K562 (cell line): ENCODE results near the gene BBLN. TPM values are rescaled to one million over a fixed set of nuclear protein-coding genes. Genes with fewer than 3 reads are reported as not detected.

Source experiments
- CBX3 ChIP-seq, 2 experiments: IDR thresholded peaks; 1 replicate in 1 of 2; 2 replicates in 1 of 2; pipeline ENCODE4 v1.6.1; 2012; ENCODE audit warnings: inconsistent platforms in 2 of 2, low read length in 2 of 2, borderline replicate concordance in 1 of 2, control low read depth in 1 of 2
- CREB3 ChIP-seq: fragments of 450-650 bp; conservative IDR thresholded peaks from 2 replicates; pipeline ENCODE4 v1.6.1; 2016; ENCODE audit warnings: missing genetic modification characterization, low read depth, mild to moderate bottlenecking, missing compliant biosample characterization, moderate library complexity
- EGR1 ChIP-seq: fragments of 450-650 bp; conservative IDR thresholded peaks from 2 replicates; pipeline ENCODE4 v1.6.1; 2017; ENCODE audit warnings: mild to moderate bottlenecking
- FOXA3 ChIP-seq, 2 experiments: fragments of 450-650 bp in 1 of 2; sonication (generic) in 1 of 2; formaldehyde crosslinking; IDR thresholded peaks in 1 of 2; conservative IDR thresholded peaks in 1 of 2; 2 replicates each; pipeline versions ENCODE4 v1.4.0 to v1.8.0; 2020 to 2022; ENCODE audit warnings: mild to moderate bottlenecking in 2 of 2, missing genetic modification reagents in 1 of 2
- GABPA ChIP-seq: fragments of 200-800 bp; sonication (Bioruptor generic); conservative IDR thresholded peaks from 2 replicates; pipeline ENCODE4 v1.6.1; 2016; ENCODE audit warnings: low read depth, missing genetic modification characterization, missing compliant biosample characterization
- GATAD2B ChIP-seq: fragments of 450-650 bp; IDR thresholded peaks from 2 replicates; pipeline ENCODE4 v1.6.1; 2017; ENCODE audit warnings: mild to moderate bottlenecking, borderline replicate concordance
- HLTF ChIP-seq: fragments of 450-650 bp; IDR thresholded peaks from 2 replicates; pipeline ENCODE4 v1.6.1; 2016
- HMBOX1 ChIP-seq: sonication (generic); IDR thresholded peaks from 2 replicates; pipeline ENCODE4 v1.6.1; 2016
- HNRNPLL ChIP-seq: fragments of 200-400 bp; formaldehyde crosslinking; IDR thresholded peaks from 2 replicates; pipeline ENCODE4 v1.6.1; 2017; ENCODE audit warnings: low read length, low read depth, mild to moderate bottlenecking; ENCODE audit not compliant: poor library complexity, severe bottlenecking
- HOMEZ ChIP-seq: fragments of 250-450 bp; sonication (Bioruptor Pico); IDR thresholded peaks from 2 replicates; pipeline ENCODE4 v1.4.0; 2020; ENCODE audit warnings: mild to moderate bottlenecking, moderate library complexity
- KAT8 ChIP-seq: fragments of 450-650 bp; IDR thresholded peaks from 2 replicates; pipeline ENCODE4 v1.6.1; 2016; ENCODE audit warnings: low read depth, mild to moderate bottlenecking
- POLR2H ChIP-seq: IDR thresholded peaks from 2 replicates; pipeline ENCODE4 v1.6.1; 2016; ENCODE audit warnings: missing genetic modification characterization, low read depth, mild to moderate bottlenecking, control low read depth, missing compliant biosample characterization, moderate library complexity
- POLR3G ChIP-seq: IDR thresholded peaks from 2 replicates; pipeline ENCODE4 v1.6.1; 2011; ENCODE audit not compliant: insufficient read length, insufficient replicate concordance; ENCODE audit errors: extremely low read depth
- RFX1 ChIP-seq: fragments of 450-650 bp; IDR thresholded peaks from 2 replicates; pipeline ENCODE4 v1.6.1; 2016; ENCODE audit warnings: mild to moderate bottlenecking, moderate library complexity
- SFPQ ChIP-seq: fragments of 200-400 bp; formaldehyde crosslinking; IDR thresholded peaks from 2 replicates; pipeline ENCODE4 v1.6.1; 2017; ENCODE audit warnings: mild to moderate bottlenecking, low read depth, low read length, moderate library complexity
- STAT5B ChIP-seq: fragments of 250-450 bp; sonication (Bioruptor Pico); IDR thresholded peaks from 2 replicates; pipeline ENCODE4 v1.8.0; 2021; ENCODE audit warnings: mild to moderate bottlenecking, inconsistent platforms
- TBP ChIP-seq: optimal IDR thresholded peaks from 2 replicates; pipeline ENCODE3; 2011; ENCODE audit warnings: low read depth, low read length, improper control_type of control experiment
- ZKSCAN1 ChIP-seq: fragments of 150-350 bp; IDR thresholded peaks from 2 replicates; pipeline ENCODE4 v1.6.1; 2016; ENCODE audit warnings: low read depth, low read length
- ZNF23 ChIP-seq: fragments of 250-450 bp; sonication (Bioruptor Pico); IDR thresholded peaks from 2 replicates; pipeline ENCODE4 v1.4.0; 2020; ENCODE audit warnings: mild to moderate bottlenecking
- ZNF740 ChIP-seq, 3 experiments: fragments of 200-800 bp in 1 of 3; sonication (Bioruptor generic) in 1 of 3; sonication (generic) in 1 of 3; formaldehyde crosslinking in 1 of 3; IDR thresholded peaks; 2 replicates each; pipeline versions ENCODE4 v1.6.1 to v1.8.0; 2016 to 2022; ENCODE audit warnings: mild to moderate bottlenecking in 2 of 3, missing compliant biosample characterization in 2 of 3, missing genetic modification characterization in 2 of 3, missing genetic modification reagents in 1 of 3
- polyA plus RNA-seq, 8 experiments: library from polyadenylated mRNA; depleted of rRNA in 4 of 8; stranded (reverse) in 5 of 8; unstranded in 3 of 8; fragments of >200 nt; fragmentation: Nextera tagmentation in 2 of 8; fragmentation: Illumina TruSeq in 1 of 8; extraction: Ambion mirVana in 2 of 8; extraction: Trizol in 1 of 8; gene quantifications; 2 replicates each; pipeline versions ENCODE4 v1.2.1 to v1.2.3, GENCODE V29; 2011 to 2014; ENCODE audit warnings: inconsistent platforms in 1 of 8, missing spikeins in 1 of 8
- total RNA-seq, 7 experiments: library from RNA; depleted of rRNA in 6 of 7; stranded (reverse); fragments of >200 nt in 6 of 7; fragmentation: Illumina TruSeq in 2 of 7; extraction: Trizol in 2 of 7; gene quantifications; 2 replicates each; pipeline versions ENCODE4 v1.2.1 to v1.2.3, GENCODE V29; 2011 to 2021; ENCODE audit warnings: low replicate concordance in 1 of 7

BBLN gene
- total and polyA plus RNA-seq, 9 of the 15 experiments (the other 6 are each of a cell fraction or from before 2014, with no cell fraction given): 4.2 to 331 (median 87.1) TPM

- TF ChIP-seq ZKSCAN1 (no peak), RFX1 (no peak), ZNF23 (CRISPR knock-in tag) (no peak), EGR1 (no peak), SFPQ (no peak), ZNF740 (CRISPR knock-in tag; IDR thresholded peaks at IDR 0.05) (no peak), ZNF740 (tag; IDR thresholded peaks at IDR 0.05) (no peak), STAT5B (CRISPR knock-in tag) (no peak), GABPA (tag) (no peak), FOXA3 (CRISPR knock-in tag; conservative IDR thresholded peaks at IDR 0.05 in 1 of 2, IDR thresholded peaks at IDR 0.05 in 1 of 2) (peak in 1 of 2 experiments; percentile 83; a peak in 2 of 4 replicates), POLR3G (no peak), HMBOX1 (0 out of 2 replicates have a peak, but pooled peaks have one; percentile 25), KAT8 (no peak), GATAD2B (peak; percentile 55; the same call in 1 of the 2 replicates), HLTF (no peak), TBP (peak; percentile 51), CREB3 (tag) (no peak), HNRNPLL (peak; percentile 27), HOMEZ (no peak), CBX3 (IDR thresholded peaks at IDR 0.05; ENCODE audit: borderline replicate concordance in 1 of 2, low read length in 2 of 2) (peak in 1 of 2 experiments; percentile 62; a peak in 1 of 3 replicates), POLR2H (tag) (no peak)
These were observed 42.2 kb upstream of the BBLN start (continued) for GRCh38 chr9:128117613-128118471.
